ENCODE data around the gene RAVER1.

RAVER1 gene

DNA sequence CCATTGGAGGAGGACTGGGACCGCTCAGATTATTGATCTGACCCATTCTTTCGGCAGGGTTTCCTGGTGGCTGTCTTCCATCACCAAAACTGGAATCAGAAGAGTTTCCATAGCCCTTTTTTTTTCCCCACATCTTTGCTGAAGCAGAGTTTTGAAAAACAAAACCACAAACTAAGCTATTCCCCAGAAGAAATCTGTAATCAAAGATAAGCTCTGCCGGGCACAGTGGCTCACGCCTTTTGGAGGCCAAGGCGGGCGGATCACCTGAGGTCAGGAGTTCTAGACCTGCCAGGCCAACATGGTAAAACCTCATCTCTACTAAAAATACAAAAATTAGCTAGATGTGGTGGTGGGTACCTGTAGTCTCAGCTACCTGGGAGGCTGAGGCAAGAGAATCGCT is 66.6 kb downstream of the RAVER1 start:
- no peak for DNase-seq

Data from EL (cell line).